Neural cell (in vitro differentiated cells): ENCODE measurements around the gene IGSF21. TPM values are rescaled to one million over a fixed set of nuclear protein-coding genes. Genes with fewer than 3 reads are reported as not detected.

Source experiments
- H2AFZ ChIP-seq: fragments of 200-600, 300-800 bp; sonication (generic), shearing (Covaris generic); 2 replicates; pipeline ENCODE4 v1.6.0; 2014; ENCODE audit warnings: low read depth, mild to moderate bottlenecking, antibody characterized with exemption, low read length, moderate library complexity
- H3F3A ChIP-seq: fragments of 200-600 bp; shearing (Covaris generic); 2 replicates; pipeline ENCODE4 v1.6.1; 2016; ENCODE audit warnings: mild to moderate bottlenecking, moderate library complexity, mixed read lengths, antibody characterized with exemption, low read length; ENCODE audit not compliant: insufficient read depth, poor library complexity, severe bottlenecking
- H3K27ac ChIP-seq: fragments of 200-600, 300-800 bp; sonication (generic), shearing (Covaris generic); 2 replicates; pipeline ENCODE4 v1.5.1; 2014; ENCODE audit warnings: mild to moderate bottlenecking, low read length, moderate library complexity
- H3K27me3 ChIP-seq: fragments of 300-800, 200-600 bp; sonication (generic), shearing (Covaris generic); 2 replicates; pipeline ENCODE4 v1.6.0; 2014; ENCODE audit warnings: mild to moderate bottlenecking, low read depth, low read length, moderate library complexity; ENCODE audit not compliant: insufficient read depth
- H3K36me3 ChIP-seq: fragments of 300-800, 200-600 bp; sonication (generic), shearing (Covaris generic); 2 replicates; pipeline ENCODE4 v1.5.1; 2014; ENCODE audit warnings: mild to moderate bottlenecking, antibody characterized with exemption, low read length, moderate library complexity; ENCODE audit not compliant: insufficient read depth
- H3K4me2 ChIP-seq: fragments of 300-800, 200-600 bp; sonication (generic), shearing (Covaris generic); 2 replicates; pipeline ENCODE4 v1.6.0; 2014; ENCODE audit warnings: mild to moderate bottlenecking, low read length
- H3K4me3 ChIP-seq: fragments of 300-800, 200-600 bp; sonication (generic), shearing (Covaris generic); 2 replicates; pipeline ENCODE4 v1.5.1; 2014; ENCODE audit warnings: mild to moderate bottlenecking, low read length, moderate library complexity
- H3K79me2 ChIP-seq: fragments of 200-600 bp; shearing (Covaris generic); replicated peaks from 2 replicates; pipeline ENCODE4 v1.6.0; 2014; ENCODE audit warnings: mild to moderate bottlenecking, low read length, moderate library complexity; ENCODE audit not compliant: insufficient read depth
- H3K9ac ChIP-seq: fragments of 300-800, 200-600 bp; sonication (generic), shearing (Covaris generic); 2 replicates; pipeline ENCODE4 v1.6.1; 2016; ENCODE audit warnings: mild to moderate bottlenecking, low read length, mixed read lengths
- H3K9me2 ChIP-seq: fragments of 200-600 bp; shearing (Covaris generic); 2 replicates; pipeline ENCODE4 v1.6.1; 2016; ENCODE audit warnings: mild to moderate bottlenecking, low read length, mixed read lengths; ENCODE audit not compliant: insufficient read depth
- H3K9me3 ChIP-seq: fragments of 200-600, 300-800 bp; sonication (generic), shearing (Covaris generic); 2 replicates; pipeline ENCODE4 v1.6.1; 2016; ENCODE audit warnings: mild to moderate bottlenecking, mixed run types, low read length, moderate library complexity, mixed read lengths
- H4K20me1 ChIP-seq: fragments of 200-600 bp; shearing (Covaris generic); 2 replicates; pipeline ENCODE4 v1.6.1; 2016; ENCODE audit warnings: mild to moderate bottlenecking, mixed run types; ENCODE audit not compliant: insufficient read depth
- CTCF ChIP-seq: fragments of 450-650 bp; IDR thresholded peaks from 2 replicates; pipeline ENCODE4 v1.5.1; 2014; ENCODE audit warnings: antibody characterized with exemption, mild to moderate bottlenecking, moderate library complexity; ENCODE audit not compliant: poor library complexity, severe bottlenecking
- EP300 ChIP-seq: fragments of 450-650 bp; conservative IDR thresholded peaks from 2 replicates; pipeline ENCODE4 v1.6.1; 2014; ENCODE audit warnings: antibody characterized with exemption, mild to moderate bottlenecking, moderate library complexity; ENCODE audit not compliant: poor library complexity, severe bottlenecking
- EZH2 ChIP-seq: fragments of 200-600, 300-800 bp; shearing (Covaris generic), sonication (generic); IDR thresholded peaks from 2 replicates; pipeline ENCODE4 v1.6.1; 2014; ENCODE audit warnings: antibody characterized with exemption, low read length, borderline replicate concordance, mild to moderate bottlenecking; ENCODE audit not compliant: insufficient read depth, poor library complexity, severe bottlenecking
- MXI1 ChIP-seq: fragments of 450-650 bp; conservative IDR thresholded peaks from 2 replicates; pipeline ENCODE4 v1.6.1; 2014; ENCODE audit warnings: antibody characterized with exemption, mild to moderate bottlenecking; ENCODE audit not compliant: poor library complexity, severe bottlenecking
- POLR2AphosphoS5 ChIP-seq: IDR thresholded peaks from 2 replicates; pipeline ENCODE4 v1.6.1; 2012
- RAD21 ChIP-seq: fragments of 450-650 bp; conservative IDR thresholded peaks from 2 replicates; pipeline ENCODE4 v1.6.1; 2014; ENCODE audit warnings: antibody characterized with exemption, mild to moderate bottlenecking, moderate library complexity
- REST ChIP-seq: IDR thresholded peaks from 2 replicates; pipeline ENCODE4 v1.6.1; 2012; ENCODE audit warnings: borderline replicate concordance
- SMC3 ChIP-seq: fragments of 450-650 bp; conservative IDR thresholded peaks from 2 replicates; pipeline ENCODE4 v1.6.1; 2014; ENCODE audit warnings: antibody characterized with exemption, mild to moderate bottlenecking, moderate library complexity; ENCODE audit not compliant: poor library complexity
- TAF1 ChIP-seq: IDR thresholded peaks from 2 replicates; pipeline ENCODE4 v1.6.1; 2012; ENCODE audit warnings: low read depth
- polyA plus RNA-seq: library from polyadenylated mRNA; depleted of rRNA; stranded (reverse); fragments of >200 nt; gene quantifications from 2 replicates; pipeline ENCODE4 v1.2.3, GENCODE V29; 2014

Gene IGSF21
- polyA plus RNA-seq, 1 donor from 2014 or later = 2.4 TPM

- no peaks in the 10 kb centered on the region for H3K27me3 ChIP-seq
- no peak overlapping the region for H3K9ac ChIP-seq
- H3K9me2 ChIP-seq = no peaks in the 10 kb centered on the region
- H3K36me3 ChIP-seq = no peaks in the 10 kb centered on the region
- no peaks in the 10 kb centered on the region for H3F3A ChIP-seq
- no peak overlapping the region for H2AFZ ChIP-seq
- TF ChIP-seq EP300 (peak; percentile 60), POLR2AphosphoS5 (peak; percentile 67), SMC3 (no peak)
- no peak overlapping the region for H3K27ac ChIP-seq
- H3K4me3 ChIP-seq = no peak overlapping the region
- no peaks in the 10 kb centered on the region for H3K9me3 ChIP-seq
- H3K79me2 ChIP-seq = no peaks in the 10 kb centered on the region
- H3K4me2 ChIP-seq = no peak overlapping the region
- no peaks in the 10 kb centered on the region for H4K20me1 ChIP-seq
These were observed 150.2 kb downstream of the IGSF21 start for GRCh38 chr1:18257778-18258177.

GRCh38 chr1:18261891-18262290 is 154.3 kb downstream of the IGSF21 start:
- no peak overlapping the region for H3K9ac ChIP-seq
- no peaks in the 10 kb centered on the region for H4K20me1 ChIP-seq
- H3K27ac ChIP-seq = no peak overlapping the region
- no peaks in the 10 kb centered on the region for H3K27me3 ChIP-seq
- no peak overlapping the region for H3K4me2 ChIP-seq
- no peaks in the 10 kb centered on the region for H3K79me2 ChIP-seq
- H3K9me2 ChIP-seq = no peaks in the 10 kb centered on the region
- H3F3A ChIP-seq = no peaks in the 10 kb centered on the region
- no peak overlapping the region for H3K4me3 ChIP-seq
- TF ChIP-seq SMC3 = no peak
- no peak for TF ChIP-seq TAF1
- TF ChIP-seq POLR2AphosphoS5 = no peak
- TF ChIP-seq EZH2 = no peak
- no peak for TF ChIP-seq REST
- no peak for TF ChIP-seq MXI1
- no peak for TF ChIP-seq EP300
- TF ChIP-seq RAD21 = no peak
- TF ChIP-seq CTCF = no peak
- H2AFZ ChIP-seq = no peak overlapping the region
- H3K9me3 ChIP-seq = no peaks in the 10 kb centered on the region
- H3K36me3 ChIP-seq = no peaks in the 10 kb centered on the region

GRCh38 chr1:18262726-18263125 is 155.1 kb downstream of the IGSF21 start:
- TF ChIP-seq CTCF (no peak), TAF1 (no peak), RAD21 (no peak), REST (no peak), EP300 (no peak), EZH2 (no peak), POLR2AphosphoS5 (no peak), SMC3 (no peak), MXI1 (no peak)

More at GRCh38 chr1:18262726-18263125, 155.1 kb downstream of the IGSF21 start:
- no peaks in the 10 kb centered on the region for H3K79me2 ChIP-seq
- H3K9me3 ChIP-seq = no peaks in the 10 kb centered on the region
- H3K27ac ChIP-seq = peak overlapping the region; percentile 73
- H3K9me2 ChIP-seq = no peaks in the 10 kb centered on the region
- H3K36me3 ChIP-seq = no peaks in the 10 kb centered on the region
- H3K27me3 ChIP-seq = no peaks in the 10 kb centered on the region
- peak overlapping the region; percentile 30 for H3K4me3 ChIP-seq
- H3K4me2 ChIP-seq = no peak overlapping the region
- H4K20me1 ChIP-seq = no peaks in the 10 kb centered on the region
- no peak overlapping the region for H3K9ac ChIP-seq
- H2AFZ ChIP-seq = no peak overlapping the region
- no peaks in the 10 kb centered on the region for H3F3A ChIP-seq
